Effector CD8-positive, alpha-beta T cell (primary cell): ENCODE data around the gene GRIA2.

ENCODE experiments used
- DNase-seq: peaks from one replicate; lab custom pipeline; 2025; lab: John Stamatoyannopoulos, UW

GRIA2 gene

DNA sequence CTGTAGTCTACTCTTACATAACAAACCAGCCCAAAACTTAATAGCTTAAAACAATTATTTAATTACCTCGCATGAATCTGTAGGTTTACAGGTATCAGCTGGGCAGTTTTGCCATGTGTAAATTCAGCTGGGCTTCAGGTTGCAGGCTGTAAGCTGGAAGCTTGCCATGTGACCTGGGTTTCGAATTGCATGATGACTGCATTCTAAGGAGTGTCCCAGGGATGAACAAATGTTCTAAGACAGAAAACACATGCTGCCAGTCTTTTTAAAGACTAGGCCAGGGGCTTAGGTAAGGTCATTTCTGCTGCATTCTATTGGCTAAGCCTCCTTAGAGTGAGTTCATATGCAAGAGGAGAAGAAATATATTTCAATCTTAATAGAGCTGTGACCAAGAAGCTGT, 44.8 kb downstream of the GRIA2 start:
- no peak for DNase-seq

DNA sequence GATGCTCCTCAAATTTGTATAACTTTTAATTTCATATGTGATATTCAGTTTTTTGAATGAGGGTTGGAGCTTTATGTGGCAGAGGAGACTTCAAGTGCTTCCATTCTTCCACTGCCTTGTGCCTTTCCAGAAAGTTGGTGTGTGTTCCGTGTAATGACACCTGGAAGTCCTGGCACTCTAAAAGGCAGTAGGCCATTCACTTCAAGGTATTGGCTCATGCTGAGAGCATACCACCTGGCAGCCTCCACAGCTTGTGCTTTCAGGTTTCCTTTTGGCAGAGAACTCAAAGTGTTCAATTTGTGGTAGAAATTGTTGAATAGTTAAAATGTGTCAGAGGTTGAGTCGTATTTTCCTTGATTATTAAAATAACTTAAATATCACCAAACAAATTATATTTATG, 49.6 kb downstream of the GRIA2 start:
- DNase-seq, result no peak

DNA sequence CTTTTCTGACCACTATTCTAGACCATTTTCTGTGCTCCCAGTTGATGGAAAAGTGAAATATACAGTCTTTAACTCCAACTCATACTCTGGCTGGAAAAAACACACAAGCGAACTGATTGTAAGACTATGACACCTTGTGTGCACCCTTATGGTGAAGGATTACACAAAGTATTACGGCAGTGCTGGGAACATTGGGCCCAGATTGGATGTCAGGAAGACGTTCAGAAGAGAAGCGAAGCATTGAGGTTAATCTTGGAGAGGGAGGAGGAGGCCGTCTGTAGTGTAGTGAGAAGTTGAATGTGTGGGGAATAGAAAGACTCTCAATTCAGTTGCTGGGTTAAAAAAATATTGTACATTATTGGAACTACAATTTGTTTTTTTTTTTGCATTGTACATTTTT, 50.0 kb downstream of the GRIA2 start:
- DNase-seq, result no peak

DNA sequence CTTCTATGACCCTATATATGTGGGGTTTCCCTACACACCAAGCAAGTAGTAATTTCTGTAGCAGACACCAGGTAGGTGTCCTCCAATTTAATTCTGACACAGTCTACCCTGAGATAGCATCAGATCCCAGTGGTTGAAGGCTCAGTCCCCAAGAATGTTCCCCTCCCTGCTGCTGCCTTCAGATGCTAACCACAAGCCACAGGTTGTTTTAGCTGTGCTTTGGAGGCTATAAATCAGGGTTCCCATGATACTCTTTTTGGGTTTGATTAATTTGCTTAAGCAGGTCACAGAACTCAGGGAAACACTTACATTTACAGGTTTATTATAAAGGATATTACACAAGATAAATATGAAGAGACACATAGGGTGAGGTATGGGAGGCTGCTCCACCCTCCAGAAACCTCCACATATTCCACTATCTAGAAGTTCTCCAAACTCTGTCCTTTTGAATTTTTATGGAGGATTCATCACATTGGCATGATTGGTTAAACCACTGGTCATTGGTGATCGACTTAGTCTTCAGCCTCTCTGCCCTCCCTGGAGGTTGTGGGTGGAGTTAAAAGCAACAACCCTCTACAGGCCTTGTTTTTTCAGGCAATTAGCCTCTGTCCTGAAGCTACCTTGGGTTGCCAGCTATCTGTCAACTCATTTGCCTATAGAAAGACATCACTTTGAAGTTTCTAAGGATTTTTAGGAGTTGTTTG, 50.8 kb downstream of the GRIA2 start:
- no peak for DNase-seq

DNA sequence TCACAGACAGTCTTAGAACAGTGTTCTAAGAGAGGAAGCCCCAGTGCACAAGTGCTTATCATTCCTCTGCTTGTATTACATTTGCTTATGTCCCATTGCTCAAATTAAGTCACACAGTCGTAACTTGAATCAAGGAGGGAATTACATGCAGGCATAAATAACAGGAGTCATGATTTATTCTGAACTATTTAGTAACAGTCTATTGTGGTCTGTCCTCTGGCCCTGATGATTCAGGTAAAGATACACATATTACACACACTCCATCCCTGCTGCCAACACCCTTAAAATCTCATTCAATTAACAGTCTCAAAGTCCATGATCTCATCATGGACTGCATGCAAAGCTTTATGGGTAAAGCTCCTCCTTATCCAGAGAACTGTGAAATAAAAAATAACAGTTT, 60.1 kb downstream of the GRIA2 start:
- DNase-seq, result no peak

DNA sequence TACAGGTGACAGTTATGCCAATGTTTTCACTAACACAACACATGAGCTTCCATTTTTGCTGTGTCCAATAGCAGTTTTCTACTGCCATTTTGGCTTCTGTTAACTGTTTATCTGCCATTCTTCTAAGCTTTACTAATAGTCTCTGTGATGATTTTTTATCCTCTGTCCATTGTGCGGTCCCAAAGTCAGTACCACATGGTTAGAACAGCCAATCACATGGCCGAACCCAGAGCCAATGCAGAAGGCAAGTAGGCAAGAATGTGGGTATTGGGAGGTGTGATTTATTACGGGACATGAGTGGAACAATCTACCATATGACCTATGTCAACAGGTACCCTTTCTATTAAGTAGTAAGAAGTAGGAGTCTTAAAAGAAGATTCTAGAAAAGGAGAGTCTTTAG, 61.5 kb downstream of the GRIA2 start:
- DNase-seq, result no peak

DNA sequence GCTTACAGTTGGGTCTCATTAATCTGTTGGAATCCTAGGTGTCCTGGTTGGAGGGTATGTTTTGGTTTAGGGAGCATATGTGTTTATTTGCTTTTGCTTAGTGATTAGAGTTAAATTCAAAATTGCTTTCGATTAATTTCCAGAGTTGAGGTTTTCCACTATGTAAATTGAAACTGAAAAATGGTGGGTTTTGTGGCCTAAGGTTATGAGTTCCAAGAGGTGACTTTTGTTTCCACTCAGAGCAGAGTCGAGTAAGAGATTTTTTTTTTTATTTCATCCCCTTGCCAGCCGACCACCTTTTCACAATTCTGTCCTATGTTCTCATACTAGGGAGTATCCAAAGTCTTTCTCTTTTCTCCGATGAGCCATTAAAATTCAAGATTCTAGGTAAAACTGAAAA, 66.9 kb downstream of the GRIA2 start:
- DNase-seq, result no peak

DNA sequence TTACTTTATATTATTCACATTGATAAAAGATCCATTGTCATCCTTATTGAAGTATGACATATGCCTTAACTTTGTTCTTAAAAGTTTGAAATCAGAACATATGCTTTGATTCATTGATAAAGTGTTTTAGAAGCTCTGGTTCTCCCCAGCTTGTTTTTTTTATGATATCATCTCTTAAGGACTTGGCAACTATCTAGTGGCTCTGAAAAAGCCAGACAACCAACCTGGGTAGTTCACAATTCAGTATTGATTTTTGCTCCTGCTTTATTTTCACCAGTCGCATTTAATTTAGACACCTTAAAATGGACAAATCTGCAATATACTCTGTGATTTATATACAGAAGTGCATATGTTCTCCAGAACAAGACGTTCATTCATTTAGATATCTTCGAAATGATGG, 70.1 kb downstream of the GRIA2 start:
- DNase-seq, result no peak

DNA sequence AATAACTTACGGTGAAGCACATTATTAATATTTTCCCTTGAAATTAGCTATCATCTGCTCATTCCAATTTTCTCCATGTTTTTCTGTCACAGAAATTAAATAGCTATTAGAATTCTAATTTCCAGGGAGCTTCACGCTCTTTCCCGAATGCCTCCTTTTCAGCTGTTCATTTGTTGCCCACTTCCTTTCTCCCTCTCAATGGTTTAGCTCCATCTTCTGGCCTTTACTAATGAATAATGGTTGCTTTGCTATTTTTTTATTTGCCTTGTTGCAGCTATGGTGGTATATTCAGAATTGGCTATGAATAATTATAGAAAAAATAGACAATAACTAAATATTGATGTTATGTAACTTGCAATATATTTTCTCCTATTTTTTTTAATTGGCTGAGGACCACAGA, 70.5 kb downstream of the GRIA2 start:
- DNase-seq, result no peak

DNA sequence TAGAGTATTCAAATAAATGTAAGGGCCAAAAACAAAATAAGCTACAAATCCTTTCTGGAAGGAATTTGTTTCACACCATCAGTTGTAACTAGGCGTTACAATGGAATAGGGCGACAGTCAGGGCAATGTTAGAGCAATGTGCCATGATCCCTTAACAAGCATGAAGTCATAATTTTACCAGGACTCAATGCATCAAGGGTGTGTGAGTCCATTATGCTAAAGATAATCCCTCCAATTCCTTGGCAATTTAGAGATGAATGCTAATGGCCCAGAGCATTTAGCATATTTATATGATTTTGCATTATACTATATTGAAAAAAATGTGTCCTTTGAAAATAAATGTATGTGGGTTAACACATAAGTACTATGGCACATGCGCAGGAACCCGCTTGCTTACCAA, 73.1 kb downstream of the GRIA2 start:
- no peak for DNase-seq

DNA sequence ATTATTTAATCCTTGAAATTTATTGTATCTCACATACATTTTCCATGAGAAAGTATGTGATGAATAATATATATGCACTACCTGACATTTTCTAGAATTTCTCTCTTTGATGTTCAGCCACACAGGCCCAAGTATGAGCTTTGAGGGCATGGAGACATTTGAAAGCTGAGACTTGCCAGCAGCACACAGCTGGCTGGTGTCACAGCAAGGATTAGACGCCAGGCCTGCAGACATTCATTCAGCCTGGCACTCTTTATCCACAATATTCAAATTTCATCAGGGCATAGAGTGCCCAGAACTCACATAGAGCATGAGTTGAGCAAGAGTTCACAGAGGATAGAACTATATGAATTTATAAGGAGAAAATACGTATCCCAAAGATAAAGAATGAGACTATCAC, 74.0 kb downstream of the GRIA2 start:
- DNase-seq, result no peak

DNA sequence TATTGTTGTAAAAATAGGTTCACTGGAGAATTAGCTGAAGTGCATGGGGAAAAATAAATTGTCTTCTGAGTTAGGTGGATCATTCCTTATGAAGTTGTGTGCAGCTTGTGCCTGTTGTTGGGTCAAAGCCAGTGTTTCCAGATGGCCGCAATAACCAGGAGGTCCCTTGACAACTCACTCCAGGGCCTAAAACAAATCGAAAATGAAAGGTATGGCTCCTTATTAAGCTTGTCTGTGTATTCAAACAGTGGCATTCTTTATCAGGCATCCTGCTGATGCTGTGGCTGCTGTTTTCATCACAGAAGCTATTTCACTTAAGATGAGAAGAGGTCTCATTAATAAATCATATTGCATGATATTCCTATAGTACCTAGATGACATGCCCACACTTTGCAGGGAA, 80.2 kb downstream of the GRIA2 start:
- DNase-seq, result no peak

DNA sequence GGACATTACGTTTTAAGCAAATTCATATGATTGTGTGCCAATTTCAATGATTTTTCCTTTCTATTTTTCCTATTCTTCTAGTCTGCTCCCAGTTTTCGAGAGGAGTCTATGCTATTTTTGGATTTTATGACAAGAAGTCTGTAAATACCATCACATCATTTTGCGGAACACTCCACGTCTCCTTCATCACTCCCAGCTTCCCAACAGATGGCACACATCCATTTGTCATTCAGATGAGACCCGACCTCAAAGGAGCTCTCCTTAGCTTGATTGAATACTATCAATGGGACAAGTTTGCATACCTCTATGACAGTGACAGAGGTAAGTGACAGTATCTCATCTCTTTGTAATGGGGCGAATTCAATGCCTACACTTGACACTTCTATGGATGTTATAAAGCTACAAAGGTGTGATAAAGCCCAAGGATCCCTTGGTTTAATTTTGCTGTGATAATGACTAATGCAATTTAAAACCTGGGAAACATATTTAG, 83.0 kb downstream of the GRIA2 start:
- no peak for DNase-seq

DNA sequence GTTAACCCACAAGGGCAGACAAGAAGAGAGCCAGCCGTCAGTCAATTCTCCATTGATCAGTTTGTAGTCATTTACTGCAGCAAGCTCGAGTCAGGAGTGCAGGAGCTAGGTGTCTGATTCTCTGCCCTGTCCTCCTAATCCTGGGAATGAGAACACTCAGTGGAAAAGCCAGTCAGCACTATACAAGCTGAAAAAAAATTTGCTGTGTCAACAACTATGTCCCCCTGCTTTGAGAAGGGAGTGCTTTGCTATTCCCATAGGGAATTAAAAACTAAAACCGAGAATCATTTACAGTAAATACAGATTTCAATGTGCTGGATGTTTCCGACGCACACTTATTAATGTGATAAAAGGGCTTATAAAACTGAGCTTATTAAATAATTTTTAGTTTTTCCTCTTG, 84.2 kb downstream of the GRIA2 start:
- no peak for DNase-seq

DNA sequence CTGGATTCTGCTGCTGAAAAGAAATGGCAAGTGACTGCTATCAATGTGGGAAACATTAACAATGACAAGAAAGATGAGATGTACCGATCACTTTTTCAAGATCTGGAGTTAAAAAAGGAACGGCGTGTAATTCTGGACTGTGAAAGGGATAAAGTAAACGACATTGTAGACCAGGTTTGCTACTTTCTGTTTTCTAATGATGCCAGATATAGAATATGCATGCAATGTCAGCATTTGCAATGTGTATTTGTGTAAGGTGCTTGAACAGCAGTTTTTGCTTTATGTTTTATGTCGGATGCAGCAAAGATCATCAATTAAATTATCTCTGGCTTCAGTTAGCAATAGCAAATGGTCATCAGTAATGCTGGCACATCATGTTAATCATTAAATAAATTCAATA, 92.2 kb downstream of the GRIA2 start:
- no peak for DNase-seq

DNA sequence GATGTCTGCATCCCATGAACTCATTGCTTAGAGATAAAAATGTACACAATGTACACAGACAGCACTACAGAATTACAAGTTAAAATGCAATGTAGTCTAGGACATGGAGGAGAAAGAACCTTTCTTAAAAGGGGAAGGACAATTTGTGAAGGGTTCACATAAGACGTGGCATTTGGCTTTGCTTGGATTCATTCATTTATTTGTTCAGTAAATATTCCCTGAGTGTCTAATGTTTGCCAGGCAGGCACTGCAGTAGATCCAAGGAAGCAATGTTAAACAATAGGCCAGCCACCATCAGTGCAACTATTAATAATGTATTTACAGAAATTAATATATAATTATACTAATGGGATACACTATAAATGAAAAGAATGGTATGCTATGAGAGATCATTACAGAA, 94.4 kb downstream of the GRIA2 start:
- DNase-seq, result no peak

DNA sequence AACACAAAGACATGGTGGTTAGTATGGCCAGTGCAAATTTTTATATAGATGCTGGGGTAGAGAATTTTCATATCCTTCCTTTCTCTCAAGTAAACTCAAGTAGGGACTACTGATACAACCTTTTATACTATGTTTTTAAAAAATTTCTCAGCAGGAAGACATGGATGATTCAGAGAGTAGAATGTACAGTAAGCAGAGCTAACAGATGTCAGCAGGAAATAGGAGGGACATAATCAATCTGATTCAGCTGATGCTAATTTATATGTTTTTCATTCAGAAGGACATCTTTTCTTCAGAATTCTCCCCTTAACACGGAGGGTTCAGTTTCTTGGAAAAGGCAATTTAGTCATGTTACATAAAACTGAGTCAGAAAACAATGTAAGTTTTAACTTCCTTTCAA, 95.4 kb downstream of the GRIA2 start:
- DNase-seq, result no peak

DNA sequence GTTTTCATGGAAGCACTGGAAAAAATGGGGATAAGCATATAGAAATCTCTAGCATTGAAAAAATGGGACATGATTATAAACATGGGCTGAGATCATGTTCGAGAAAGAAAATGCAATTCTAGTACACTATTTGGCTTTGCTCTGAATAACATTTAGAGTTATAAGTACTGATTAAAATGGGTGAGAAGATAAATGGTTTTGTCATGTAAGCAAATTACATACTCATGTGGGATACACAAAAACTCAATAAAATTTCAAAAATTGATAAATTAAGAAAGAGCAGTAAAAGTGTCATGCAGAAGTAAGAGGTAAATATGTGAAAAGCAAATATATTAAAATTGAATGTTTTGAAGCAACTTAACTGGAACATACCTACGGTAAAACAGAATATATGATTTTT, 99.6 kb downstream of the GRIA2 start:
- DNase-seq, result no peak

DNA sequence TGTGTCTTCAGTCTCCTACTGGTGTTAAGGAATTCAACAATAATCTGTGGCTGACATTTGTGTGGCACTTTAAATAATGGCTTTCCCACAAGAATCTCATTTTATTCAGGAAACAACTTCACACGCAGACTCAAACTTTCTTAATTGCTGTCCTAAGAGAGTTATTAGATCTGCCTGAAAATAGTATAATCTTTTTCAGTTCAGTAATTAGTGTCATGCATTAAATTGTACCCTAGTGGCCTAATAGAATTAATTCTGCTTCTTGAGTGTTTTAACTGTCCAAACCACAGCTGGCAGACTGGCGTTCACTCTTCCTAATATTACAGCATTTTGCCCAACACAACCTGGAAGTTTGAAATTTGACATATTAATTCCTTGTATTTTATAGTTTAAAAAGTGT, 107.1 kb downstream of the GRIA2 start:
- no peak for DNase-seq

DNA sequence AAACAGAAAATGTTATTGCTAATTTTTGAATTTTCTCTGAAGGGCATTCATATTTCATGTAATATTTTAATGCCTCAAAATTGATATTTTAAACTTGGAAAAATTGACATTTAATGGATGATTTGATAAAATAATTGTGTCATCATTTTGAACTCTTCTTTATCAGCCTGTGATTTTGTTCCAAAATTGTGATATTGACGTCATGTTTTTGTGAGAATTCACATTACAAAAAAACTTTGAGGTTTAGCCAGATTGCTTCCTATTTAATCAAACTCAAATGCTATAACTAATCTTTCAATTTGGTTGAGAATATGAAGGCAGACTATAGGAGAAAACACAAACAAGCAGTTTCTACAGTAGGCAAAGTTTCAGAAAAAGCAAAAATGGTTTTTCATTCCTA, 137.4 kb downstream of the GRIA2 start:
- DNase-seq, result no peak

DNA sequence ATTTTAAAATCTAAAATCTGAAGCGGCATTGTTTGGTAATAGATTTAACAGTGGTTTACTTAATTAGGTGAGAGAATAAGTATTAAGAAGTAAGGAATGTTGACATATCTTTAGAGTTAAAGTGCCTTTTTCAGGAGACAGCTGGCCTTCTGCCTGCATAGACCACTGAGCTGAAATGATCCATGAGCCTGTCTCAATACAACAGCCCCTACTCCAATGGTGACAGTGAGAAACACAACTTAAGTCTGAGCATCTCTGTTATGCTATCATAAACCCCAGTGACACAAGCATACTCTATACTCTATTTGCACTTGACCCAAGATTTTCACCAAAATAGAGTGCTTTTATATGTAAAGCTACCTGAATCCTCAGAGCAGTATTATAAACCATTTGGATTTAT, 137.9 kb downstream of the GRIA2 start:
- DNase-seq, result no peak

DNA sequence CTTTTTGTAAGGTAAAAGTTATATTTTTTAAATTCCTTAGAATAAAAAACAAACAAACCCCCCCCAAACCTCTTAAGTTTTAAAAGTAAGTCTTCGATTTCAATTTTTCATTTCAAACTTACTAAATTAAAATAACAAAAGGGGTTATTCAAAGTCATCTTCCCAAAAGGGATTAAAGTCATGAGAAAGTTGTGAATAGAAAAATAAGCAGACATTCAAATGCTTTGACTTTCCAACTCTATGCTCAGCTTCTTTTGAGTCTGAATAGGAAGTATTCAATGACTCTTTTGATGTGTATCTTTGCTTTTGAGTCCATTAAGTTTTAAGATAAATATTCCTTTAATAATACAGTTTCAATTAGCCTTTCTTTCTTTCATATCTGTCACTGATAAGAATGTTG, 138.3 kb downstream of the GRIA2 start:
- DNase-seq, result no peak

DNA sequence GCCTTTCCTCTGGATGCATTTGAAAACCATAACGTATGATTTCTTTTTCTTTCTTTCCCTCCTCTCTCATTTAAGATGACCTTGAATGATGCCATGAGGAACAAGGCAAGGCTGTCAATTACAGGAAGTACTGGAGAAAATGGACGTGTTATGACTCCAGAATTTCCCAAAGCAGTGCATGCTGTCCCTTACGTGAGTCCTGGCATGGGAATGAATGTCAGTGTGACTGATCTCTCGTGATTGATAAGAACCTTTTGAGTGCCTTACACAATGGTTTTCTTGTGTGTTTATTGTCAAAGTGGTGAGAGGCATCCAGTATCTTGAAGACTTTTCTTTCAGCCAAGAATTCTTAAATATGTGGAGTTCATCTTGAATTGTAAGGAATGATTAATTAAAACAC, 142.8 kb downstream of the GRIA2 start:
- no peak for DNase-seq

DNA sequence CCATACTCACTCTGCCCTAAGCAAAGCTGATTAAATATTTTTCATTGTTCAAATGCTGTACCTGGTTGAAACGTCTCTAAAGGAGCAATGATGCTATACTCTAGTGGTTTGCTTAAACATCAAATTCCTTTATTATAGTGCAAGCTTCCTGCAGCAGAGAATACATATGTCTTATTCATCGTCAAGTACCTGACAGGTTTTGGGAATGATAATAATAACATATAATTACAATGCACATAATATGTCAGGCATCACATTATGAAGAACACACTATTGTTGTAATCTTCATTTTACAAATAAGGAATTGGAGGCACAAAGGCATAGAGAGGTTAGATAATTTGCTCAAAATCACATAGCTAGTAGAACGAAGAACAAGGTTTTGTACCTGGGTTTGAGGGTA, 151.6 kb downstream of the GRIA2 start:
- DNase-seq, result no peak

DNA sequence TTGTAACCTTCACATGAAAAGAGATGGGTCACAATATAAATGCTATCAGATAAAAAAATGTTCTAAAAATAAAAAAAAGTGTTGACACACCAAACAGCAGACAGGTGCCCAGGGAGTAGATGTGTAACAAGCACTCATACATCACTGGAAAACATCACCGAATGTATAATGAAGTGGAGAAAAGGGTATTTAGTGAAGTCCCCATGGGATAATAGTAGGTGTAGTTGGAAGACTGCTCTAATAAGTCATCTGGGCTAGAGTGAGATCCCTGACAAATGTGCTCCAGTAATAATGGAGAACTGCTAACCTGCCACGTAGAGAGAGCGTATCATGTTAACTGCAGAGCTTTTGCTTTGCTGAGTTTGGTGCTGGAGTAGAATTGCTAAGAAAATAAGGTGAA, 152.0 kb downstream of the GRIA2 start:
- DNase-seq, result no peak
